A549 treated with CORT108297 at 1 μM for 4 hours (cell line): ENCODE measurements around the gene OTP. TPM values are rescaled to one million over a fixed set of nuclear protein-coding genes. Genes with fewer than 3 reads are reported as not detected.

Source experiments
- total RNA-seq: library from RNA; stranded (reverse); fragments of 200-300 nt; extraction: Qiagen RNA extraction; gene quantifications from 5 replicates; pipeline ENCODE4 v1.2.3, GENCODE V29; 2022

Gene OTP
- total RNA-seq: 0.03 to 0.09 TPM (median 0.06 TPM) in 5 replicates

DNA sequence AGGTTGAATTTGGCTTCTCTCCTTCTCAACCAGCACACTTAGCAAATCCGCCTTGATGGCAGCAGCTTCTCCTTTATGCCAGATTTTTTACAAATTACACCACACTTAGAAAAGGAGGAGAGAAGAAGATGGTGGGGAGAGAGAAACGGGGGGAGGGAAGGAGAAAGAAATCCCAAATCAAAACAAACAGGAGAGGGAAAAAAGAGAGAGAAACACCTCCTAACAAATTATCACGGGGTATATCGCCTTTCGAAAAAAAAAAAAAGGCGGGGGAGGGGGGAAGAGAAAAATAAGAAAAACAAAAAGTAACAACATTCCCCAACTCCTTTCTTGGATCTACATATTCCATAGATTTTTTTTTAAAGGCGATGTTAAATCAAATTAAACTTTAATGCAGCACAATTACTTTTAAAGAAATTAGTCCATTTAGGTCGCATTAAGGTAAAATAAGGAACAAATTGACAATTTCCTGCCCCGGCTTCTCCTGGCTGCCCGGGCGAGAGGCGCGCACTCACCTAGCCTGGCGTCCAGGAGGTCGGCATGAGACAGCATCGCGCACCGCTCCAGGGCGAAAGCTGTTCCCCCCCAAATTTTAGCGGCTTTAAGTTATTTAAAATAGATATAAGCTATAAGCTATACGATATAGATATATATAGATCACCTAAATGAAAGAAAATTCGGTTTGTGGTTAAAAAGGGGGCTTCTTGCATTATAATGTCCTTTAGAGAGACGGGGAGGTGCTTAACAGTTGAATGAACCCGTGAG, at the start of gene OTP:
Gene OTP (minus strand): TSS at position 716 of the 765 bp plus-strand sequence. CDS start 164 bp downstream, at position 552.

Other genes starting within 250 kb of the OTP start
- gene WDR41, start 146.4 kb downstream of the OTP start, total RNA-seq: 35.3 to 59.4 TPM (median 40.6 TPM) in 5 replicates
- 257 to 316 TPM (median 277 TPM) in 5 replicates for gene TBCA, start 137.6 kb upstream of the OTP start, total RNA-seq